Hematopoietic multipotent progenitor cell treated with erythropoietin and hydrocortisone succinate and interleukin-3 and kit ligand, for 17 days (in vitro differentiated cells): Measurements from ENCODE around the gene BRD3.
A peak's percentile ranks its signal among the peaks of the same experiment; 100 is the strongest.

ENCODE experiments used
- DNase-seq: peaks from one replicate; pipeline ENCODE4 v3.0.0-alpha.2; 2015; ENCODE audit warnings: low spot score

BRD3 gene

GRCh38 chr9:134066913-134067851, 644 bp downstream of the BRD3 start:
- no peak for DNase-seq

GRCh38 chr9:134066526-134066912, 1.3 kb downstream of the BRD3 start:
- DNase-seq = no peak

- peak; percentile 40 for DNase-seq
Observed at GRCh38 chr9:134065612-134066419, 2.0 kb downstream of the BRD3 start.

GRCh38 chr9:134064711-134065110, 3.1 kb downstream of the BRD3 start:
- DNase-seq = no peak

- no peak for DNase-seq
Observed at GRCh38 chr9:134063571-134064450, 4.0 kb downstream of the BRD3 start.

- DNase-seq = no peak
Observed at GRCh38 chr9:134063088-134063570, 4.7 kb downstream of the BRD3 start.

- no peak for DNase-seq
Observed at GRCh38 chr9:134062461-134063087, 5.3 kb downstream of the BRD3 start.

- no peak for DNase-seq
Observed at GRCh38 chr9:134061688-134062371, 6.0 kb downstream of the BRD3 start.

- no peak for DNase-seq
Observed at GRCh38 chr9:134061019-134061687, 6.7 kb downstream of the BRD3 start.

- no peak for DNase-seq
Observed at GRCh38 chr9:134060546-134060945, 7.3 kb downstream of the BRD3 start.

- no peak for DNase-seq
Observed at GRCh38 chr9:134059661-134060395, 8.0 kb downstream of the BRD3 start.

- no peak for DNase-seq
Observed at GRCh38 chr9:134059188-134059641, 8.6 kb downstream of the BRD3 start.

GRCh38 chr9:134058716-134059115, 9.1 kb downstream of the BRD3 start:
- no peak for DNase-seq

GRCh38 chr9:134057751-134058701, 9.8 kb downstream of the BRD3 start:
- no peak for DNase-seq

GRCh38 chr9:134057307-134057657, 10.5 kb downstream of the BRD3 start:
- no peak for DNase-seq

GRCh38 chr9:134056483-134057306, 11.1 kb downstream of the BRD3 start:
- DNase-seq = no peak

GRCh38 chr9:134055981-134056461, 11.8 kb downstream of the BRD3 start:
- peak; percentile 15 for DNase-seq
